ENCODE results near the gene DAND5. TPM values are rescaled to one million over a fixed set of nuclear protein-coding genes. Genes with fewer than 3 reads are reported as not detected.
"Not testable (repeated sequence)": the region's sequence is repeated elsewhere in the genome, so short reads cannot be mapped to it uniquely, and the experiment has no call there.

Gene DAND5
- total and polyA plus RNA-seq, 5 donors from 2014 or later, result not detected

DNA sequence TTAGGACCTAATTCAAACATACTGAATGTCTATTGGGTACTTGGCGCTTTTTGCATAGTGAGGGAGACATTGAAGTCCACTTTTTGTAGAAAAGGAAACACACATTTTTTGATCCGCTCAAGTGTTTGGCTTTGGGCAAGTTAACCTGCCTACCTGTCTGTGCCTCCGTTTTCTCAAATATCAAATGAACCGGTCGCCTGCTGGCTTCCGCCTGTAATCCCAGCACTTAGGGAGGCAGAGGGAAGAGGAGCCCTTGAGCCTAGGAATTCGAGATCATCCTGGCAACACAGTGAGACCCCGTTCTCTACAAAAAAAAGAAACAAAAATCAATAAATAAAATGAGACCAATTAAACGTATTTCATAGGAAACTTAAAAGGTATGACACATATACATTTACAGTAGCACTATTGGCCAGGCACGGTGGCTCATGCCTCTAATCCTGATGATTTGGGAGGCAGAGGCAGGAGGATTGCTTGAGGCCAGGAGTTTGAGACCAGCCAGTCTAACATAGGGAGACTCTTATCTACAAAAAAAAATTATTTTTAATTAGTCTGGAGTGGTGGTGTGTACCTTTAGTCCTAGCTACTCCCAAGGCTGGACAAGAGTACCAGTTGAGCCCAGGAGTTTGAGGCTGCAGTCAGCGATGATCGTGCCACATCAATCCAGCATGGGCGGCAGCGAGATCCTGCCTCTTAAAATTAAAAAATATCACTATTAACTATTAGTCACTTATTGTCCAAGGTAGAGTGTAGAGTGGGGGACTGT is 22.5 kb upstream of the DAND5 start:
- Mint-ChIP-seq H3K36me3 (peaks cover 35% of the 10 kb centered on the region), H3K27ac (peak overlapping the region; percentile 80 to 97 (median 94)), H3K4me3 (peak overlapping the region; percentile 88 to 93 (median 90)), H3K9me3 (peaks cover 0 to 2% (median 0%) of the 10 kb centered on the region in 7 donors), H3K4me1 (peaks cover 4 to 52% (median 27%) of the 10 kb centered on the region in 4 donors), H3K27me3 (peaks cover 5% of the 10 kb centered on the region)
- DNase-seq (no peak), ATAC-seq (ENCODE audit: low read depth in 2 of 2) (no peak)
- Histone ChIP-seq H3K27ac (ENCODE audit: insufficient read depth, low read length, poor library complexity, severe bottlenecking) (peak overlapping the region; percentile 90), H3K27me3 (ENCODE audit: control insufficient read depth, insufficient read depth, low read length) (no peaks in the 10 kb centered on the region), H3K4me1 (ENCODE audit: control insufficient read depth, insufficient read depth, low read length, poor library complexity, severe bottlenecking) (peaks cover 29% of the 10 kb centered on the region), H3K4me3 (ENCODE audit: low read depth, low read length) (peak overlapping the region; percentile 89), H3K36me3 (ENCODE audit: control insufficient read depth, insufficient read depth, low read length) (peaks cover 59% of the 10 kb centered on the region), H3K9me3 (ENCODE audit: control insufficient read depth in 2 of 2, low read length in 2 of 2) (no peaks in the 10 kb centered on the region)

DNA sequence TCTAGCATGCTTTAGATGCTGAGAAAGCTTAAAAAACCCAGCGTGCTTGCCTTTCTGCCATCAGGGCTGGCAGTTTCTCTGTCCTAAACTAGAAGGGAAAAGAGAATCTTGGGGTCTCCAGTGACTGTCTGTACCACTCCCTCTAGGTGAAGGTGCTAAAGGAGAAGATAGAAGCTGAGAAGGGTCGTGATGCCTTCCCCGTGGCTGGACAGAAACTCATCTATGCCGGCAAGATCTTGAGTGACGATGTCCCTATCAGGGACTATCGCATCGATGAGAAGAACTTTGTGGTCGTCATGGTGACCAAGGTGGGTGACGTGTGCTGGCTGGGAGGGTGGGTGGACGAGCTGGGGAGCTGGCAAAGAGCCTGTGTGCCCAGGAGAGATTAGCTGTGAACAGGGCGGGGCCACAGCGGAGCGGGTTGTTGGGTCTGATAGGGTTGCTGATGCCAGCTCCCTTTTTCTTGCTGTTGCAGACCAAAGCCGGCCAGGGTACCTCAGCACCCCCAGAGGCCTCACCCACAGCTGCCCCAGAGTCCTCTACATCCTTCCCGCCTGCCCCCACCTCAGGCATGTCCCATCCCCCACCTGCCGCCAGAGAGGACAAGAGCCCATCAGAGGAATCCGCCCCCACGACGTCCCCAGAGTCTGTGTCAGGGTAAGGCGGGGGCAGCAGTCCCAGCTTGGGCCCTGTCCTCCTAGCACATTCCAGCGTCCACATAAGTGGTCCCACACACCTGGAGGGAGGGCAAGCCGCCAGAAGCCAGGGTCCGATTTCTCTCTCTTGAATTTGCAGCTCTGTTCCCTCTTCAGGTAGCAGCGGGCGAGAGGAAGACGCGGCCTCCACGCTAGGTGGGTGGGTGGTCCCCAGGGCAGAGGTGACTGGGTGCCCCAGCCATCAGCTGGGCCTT is 21.4 kb upstream of the DAND5 start:
- peak overlapping the region in 3 of 4 donors; percentile 27 to 43 (median 31) for H3K4me3 Mint-ChIP-seq
- DNase-seq, result no peak

DNA sequence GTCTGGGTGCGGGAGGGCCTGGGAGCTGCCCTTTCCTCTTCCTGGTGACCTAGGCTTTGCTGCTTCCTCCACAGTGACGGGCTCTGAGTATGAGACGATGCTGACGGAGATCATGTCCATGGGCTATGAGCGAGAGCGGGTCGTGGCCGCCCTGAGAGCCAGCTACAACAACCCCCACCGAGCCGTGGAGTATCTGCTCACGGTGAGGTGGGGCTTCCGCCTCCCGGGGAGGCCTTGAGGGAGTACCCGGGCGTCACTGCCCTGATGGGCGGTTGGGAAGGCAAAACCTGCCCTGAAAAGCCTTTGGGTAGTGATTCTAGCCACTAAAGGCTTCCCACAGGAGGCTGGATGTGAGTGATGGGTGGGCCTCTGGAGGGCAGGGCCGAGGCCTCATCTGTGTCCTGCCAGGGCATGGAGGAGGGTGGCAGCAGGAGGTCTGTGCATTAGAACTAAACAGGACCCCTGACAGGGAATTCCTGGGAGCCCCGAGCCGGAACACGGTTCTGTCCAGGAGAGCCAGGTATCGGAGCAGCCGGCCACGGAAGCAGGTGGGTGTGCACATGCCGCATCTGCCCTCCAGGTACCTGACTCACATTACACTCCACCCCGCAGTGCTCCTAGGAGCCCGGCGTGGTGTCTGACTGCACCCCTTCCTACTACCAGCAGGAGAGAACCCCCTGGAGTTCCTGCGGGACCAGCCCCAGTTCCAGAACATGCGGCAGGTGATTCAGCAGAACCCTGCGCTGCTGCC is 20.6 kb upstream of the DAND5 start:
- peaks cover 57% of the 10 kb centered on the region for H3K36me3 ChIP-seq (ENCODE audit: control insufficient read depth, insufficient read depth, low read length)
- peak overlapping the region in 1 of 4 donors; percentile 43 for H3K4me3 Mint-ChIP-seq

More for the DNA sequence above, 21.4 kb upstream of the DAND5 start:
- Mint-ChIP-seq H3K4me1 (peaks cover 4 to 43% (median 27%) of the 10 kb centered on the region in 4 donors), H3K27me3 (peaks cover 5% of the 10 kb centered on the region), H3K27ac (no peak overlapping the region), H3K9me3 (peaks cover 0 to 2% (median 0%) of the 10 kb centered on the region in 7 donors), H3K36me3 (peaks cover 36% of the 10 kb centered on the region)
- Histone ChIP-seq H3K4me1 (ENCODE audit: control insufficient read depth, insufficient read depth, low read length, poor library complexity, severe bottlenecking) (peaks cover 25% of the 10 kb centered on the region), H3K27me3 (ENCODE audit: control insufficient read depth, insufficient read depth, low read length) (no peaks in the 10 kb centered on the region), H3K27ac (ENCODE audit: insufficient read depth, low read length, poor library complexity, severe bottlenecking) (no peak overlapping the region), H3K4me3 (ENCODE audit: low read depth, low read length) (no peak overlapping the region), H3K36me3 (ENCODE audit: control insufficient read depth, insufficient read depth, low read length) (peaks cover 58% of the 10 kb centered on the region), H3K9me3 (ENCODE audit: control insufficient read depth in 2 of 2, low read length in 2 of 2) (no peaks in the 10 kb centered on the region)
- no peak for ATAC-seq (ENCODE audit: low read depth in 2 of 2)

DNA sequence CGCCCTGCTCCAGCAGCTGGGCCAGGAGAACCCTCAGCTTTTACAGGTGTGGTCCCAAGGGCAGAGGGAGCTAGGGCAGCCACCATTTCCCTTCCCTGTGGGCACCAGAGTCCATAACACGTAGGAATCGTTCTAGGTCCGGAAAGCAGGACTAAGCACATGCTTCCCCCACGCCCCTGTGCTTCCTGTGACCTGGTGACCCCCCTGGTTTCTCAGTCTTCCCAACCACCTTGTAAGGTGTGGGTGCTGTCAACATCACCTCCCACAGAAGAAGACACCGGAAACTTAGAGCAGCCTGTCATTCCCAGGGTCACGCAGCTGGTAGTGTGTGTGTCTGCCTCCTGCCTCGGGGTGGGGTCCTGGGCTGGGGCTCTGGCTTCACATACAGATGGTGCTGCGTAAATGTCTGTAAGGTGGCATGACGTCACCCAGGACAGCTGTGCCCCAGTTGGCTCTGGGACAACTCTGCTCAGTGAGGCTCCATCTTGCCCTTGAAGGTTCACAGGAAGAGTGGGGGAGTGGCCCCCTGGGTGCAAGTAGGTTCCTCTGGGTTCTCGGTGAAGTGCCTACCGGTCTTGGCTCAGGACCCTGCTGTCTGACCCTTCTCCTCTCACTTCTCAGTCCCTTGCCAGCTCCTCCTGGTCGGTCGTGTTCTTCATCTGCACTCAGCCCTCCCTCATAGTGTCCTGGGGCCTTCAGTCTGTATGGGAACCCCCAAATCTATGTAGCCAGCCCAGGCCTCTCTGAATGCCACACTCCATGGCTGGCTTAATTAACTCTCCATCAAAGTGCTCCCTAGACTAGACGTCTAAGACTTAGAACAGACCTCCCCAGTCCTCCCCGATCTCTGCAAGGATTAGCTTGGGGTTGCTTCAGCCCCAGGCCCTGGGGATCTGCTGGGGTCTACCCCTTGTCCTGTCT is 19.8 kb upstream of the DAND5 start:
- H3K4me1 ChIP-seq (ENCODE audit: control insufficient read depth, insufficient read depth, low read length, poor library complexity, severe bottlenecking), result peaks cover 19% of the 10 kb centered on the region
- no peak for ATAC-seq (ENCODE audit: low read depth in 2 of 2)
- no peaks in the 10 kb centered on the region for H3K27me3 ChIP-seq (ENCODE audit: control insufficient read depth, insufficient read depth, low read length)
- H3K36me3 Mint-ChIP-seq, result peaks cover 34% of the 10 kb centered on the region
- H3K27ac ChIP-seq (ENCODE audit: insufficient read depth, low read length, poor library complexity, severe bottlenecking), result no peak overlapping the region
- H3K4me3 Mint-ChIP-seq, result peak overlapping the region in 3 of 4 donors; percentile 21 to 86 (median 48)
- peaks cover 2 to 39% (median 23%) of the 10 kb centered on the region in 4 donors for H3K4me1 Mint-ChIP-seq
- H3K9me3 Mint-ChIP-seq, result peaks cover 0 to 2% (median 0%) of the 10 kb centered on the region in 7 donors
- DNase-seq, result no peak
- H3K27ac Mint-ChIP-seq, result peak overlapping the region in 2 of 3 donors; percentile 29 to 80
- no peaks in the 10 kb centered on the region for H3K9me3 ChIP-seq (ENCODE audit: control insufficient read depth in 2 of 2, low read length in 2 of 2)
- H3K27me3 Mint-ChIP-seq, result peaks cover 5% of the 10 kb centered on the region
- H3K4me3 ChIP-seq (ENCODE audit: low read depth, low read length), result no peak overlapping the region
- H3K36me3 ChIP-seq (ENCODE audit: control insufficient read depth, insufficient read depth, low read length), result peaks cover 58% of the 10 kb centered on the region

More for the DNA sequence above, 20.6 kb upstream of the DAND5 start:
- peaks cover 30% of the 10 kb centered on the region for H3K36me3 Mint-ChIP-seq
- DNase-seq, result no peak
- no peaks in the 10 kb centered on the region for H3K9me3 ChIP-seq (ENCODE audit: control insufficient read depth in 2 of 2, low read length in 2 of 2)
- peaks cover 4 to 35% (median 22%) of the 10 kb centered on the region in 4 donors for H3K4me1 Mint-ChIP-seq
- H3K27ac Mint-ChIP-seq, result no peak overlapping the region
- H3K4me1 ChIP-seq (ENCODE audit: control insufficient read depth, insufficient read depth, low read length, poor library complexity, severe bottlenecking), result peaks cover 20% of the 10 kb centered on the region
- no peak overlapping the region for H3K27ac ChIP-seq (ENCODE audit: insufficient read depth, low read length, poor library complexity, severe bottlenecking)
- no peak for ATAC-seq (ENCODE audit: low read depth in 2 of 2)
- H3K4me3 ChIP-seq (ENCODE audit: low read depth, low read length), result no peak overlapping the region
- H3K27me3 ChIP-seq (ENCODE audit: control insufficient read depth, insufficient read depth, low read length), result no peaks in the 10 kb centered on the region
- peaks cover 0 to 2% (median 0%) of the 10 kb centered on the region in 7 donors for H3K9me3 Mint-ChIP-seq
- peaks cover 5% of the 10 kb centered on the region for H3K27me3 Mint-ChIP-seq

DNA sequence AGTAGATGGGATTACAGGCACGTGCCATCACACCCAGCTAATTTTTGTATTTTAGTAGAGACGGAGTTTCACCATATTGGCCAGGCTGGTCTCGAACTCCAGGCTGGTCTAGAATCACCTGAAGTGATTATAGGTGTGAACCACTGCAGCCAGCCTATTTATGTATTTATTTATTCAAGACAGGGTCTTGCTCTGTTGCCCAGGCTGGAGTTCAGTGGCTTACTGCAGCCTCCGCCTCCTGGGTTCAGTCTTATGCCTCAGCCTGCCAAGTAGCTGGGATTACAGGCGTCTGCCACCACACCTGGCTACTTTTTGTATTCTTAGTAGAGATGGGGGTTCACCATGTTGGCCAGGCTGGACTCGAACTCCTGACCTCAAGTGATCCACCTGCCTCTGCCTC is 17.3 kb upstream of the DAND5 start:
- peaks cover 8 to 40% (median 21%) of the 10 kb centered on the region in 4 donors for H3K4me1 Mint-ChIP-seq
- not testable (repeated sequence) for H3K27ac ChIP-seq (ENCODE audit: insufficient read depth, low read length, poor library complexity, severe bottlenecking); DNase-seq; H3K27me3 ChIP-seq (ENCODE audit: control insufficient read depth, insufficient read depth, low read length); H3K27ac Mint-ChIP-seq; H3K9me3 ChIP-seq (ENCODE audit: control insufficient read depth in 2 of 2, low read length in 2 of 2); H3K4me3 ChIP-seq (ENCODE audit: low read depth, low read length); H3K9me3 Mint-ChIP-seq; ATAC-seq (ENCODE audit: low read depth in 2 of 2); H3K27me3 Mint-ChIP-seq
- peaks cover 33% of the 10 kb centered on the region for H3K36me3 Mint-ChIP-seq
- H3K36me3 ChIP-seq (ENCODE audit: control insufficient read depth, insufficient read depth, low read length), result peaks cover 58% of the 10 kb centered on the region
- peak overlapping the region in 1 of 4 donors; percentile 36 for H3K4me3 Mint-ChIP-seq
- peaks cover 20% of the 10 kb centered on the region for H3K4me1 ChIP-seq (ENCODE audit: control insufficient read depth, insufficient read depth, low read length, poor library complexity, severe bottlenecking)

DNA sequence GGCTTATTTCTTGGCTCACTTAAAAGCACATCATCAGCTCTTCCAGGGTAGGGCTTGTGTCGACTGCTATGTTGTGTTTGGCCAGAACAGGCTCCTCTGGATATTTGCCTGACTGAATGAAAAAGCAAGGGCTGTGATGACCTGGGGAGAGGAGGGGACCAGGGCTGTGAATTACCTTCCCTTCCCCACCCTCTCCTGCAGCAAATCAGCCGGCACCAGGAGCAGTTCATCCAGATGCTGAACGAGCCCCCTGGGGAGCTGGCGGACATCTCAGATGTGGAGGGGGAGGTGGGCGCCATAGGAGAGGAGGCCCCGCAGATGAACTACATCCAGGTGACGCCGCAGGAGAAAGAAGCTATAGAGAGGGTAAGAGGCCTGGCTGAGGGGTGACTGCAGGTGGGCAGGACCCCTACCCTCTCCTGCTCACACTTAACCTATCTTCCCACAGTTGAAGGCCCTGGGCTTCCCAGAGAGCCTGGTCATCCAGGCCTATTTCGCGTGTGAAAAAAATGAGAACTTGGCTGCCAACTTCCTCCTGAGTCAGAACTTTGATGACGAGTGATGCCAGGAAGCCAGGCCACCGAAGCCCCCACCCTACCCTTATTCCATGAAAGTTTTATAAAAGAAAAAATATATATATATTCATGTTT is 16.8 kb upstream of the DAND5 start:
- Histone ChIP-seq H3K27me3 (ENCODE audit: control insufficient read depth, insufficient read depth, low read length) (no peaks in the 10 kb centered on the region), H3K9me3 (ENCODE audit: control insufficient read depth in 2 of 2, low read length in 2 of 2) (no peaks in the 10 kb centered on the region), H3K4me3 (ENCODE audit: low read depth, low read length) (no peak overlapping the region), H3K27ac (ENCODE audit: insufficient read depth, low read length, poor library complexity, severe bottlenecking) (no peak overlapping the region), H3K36me3 (ENCODE audit: control insufficient read depth, insufficient read depth, low read length) (peaks cover 58% of the 10 kb centered on the region), H3K4me1 (ENCODE audit: control insufficient read depth, insufficient read depth, low read length, poor library complexity, severe bottlenecking) (peaks cover 25% of the 10 kb centered on the region)
- peaks cover 31% of the 10 kb centered on the region for H3K36me3 Mint-ChIP-seq
- H3K4me1 Mint-ChIP-seq, result peaks cover 8 to 40% (median 22%) of the 10 kb centered on the region in 4 donors
- peak overlapping the region in 1 of 4 donors; percentile 36 for H3K4me3 Mint-ChIP-seq
- no peak for ATAC-seq (ENCODE audit: low read depth in 2 of 2)
- no peaks in the 10 kb centered on the region for H3K9me3 Mint-ChIP-seq
- no peaks in the 10 kb centered on the region for H3K27me3 Mint-ChIP-seq
- H3K27ac Mint-ChIP-seq, result peak overlapping the region in 1 of 3 donors; percentile 52
- DNase-seq, result no peak
